ENCODE measurements around the gene TRMU. TPM values are rescaled to one million over a fixed set of nuclear protein-coding genes. Genes with fewer than 3 reads are reported as not detected.

TRMU gene
- total RNA-seq, 1 donor: 26.0 TPM

- no peak overlapping the region for H3K4me3 ChIP-seq (ENCODE audit: low read length)
- peaks cover 5% of the 10 kb centered on the region for H3K4me1 ChIP-seq (ENCODE audit: insufficient read depth, low read length)
- no peaks in the 10 kb centered on the region for H3K27me3 ChIP-seq (ENCODE audit: insufficient read depth, low read length)
- H3K9me3 ChIP-seq (ENCODE audit: low read depth, low read length): no peaks in the 10 kb centered on the region
Observed at GRCh38 chr22:46364341-46365165, 29.0 kb downstream of the TRMU start.

- Histone ChIP-seq H3K27me3 (ENCODE audit: insufficient read depth, low read length) (no peaks in the 10 kb centered on the region), H3K9me3 (ENCODE audit: low read depth, low read length) (no peaks in the 10 kb centered on the region), H3K4me1 (ENCODE audit: insufficient read depth, low read length) (peaks cover 6% of the 10 kb centered on the region), H3K4me3 (ENCODE audit: low read length) (no peak overlapping the region)
Observed at GRCh38 chr22:46365166-46365624, 29.7 kb downstream of the TRMU start.

- Histone ChIP-seq H3K27me3 (ENCODE audit: insufficient read depth, low read length) (no peaks in the 10 kb centered on the region), H3K4me1 (ENCODE audit: insufficient read depth, low read length) (peaks cover 17% of the 10 kb centered on the region), H3K9me3 (ENCODE audit: low read depth, low read length) (no peaks in the 10 kb centered on the region), H3K4me3 (ENCODE audit: low read length) (no peak overlapping the region)
Observed at GRCh38 chr22:46366327-46366731, 30.8 kb downstream of the TRMU start.

GRCh38 chr22:46366801-46367706, 31.5 kb downstream of the TRMU start:
- H3K27me3 ChIP-seq (ENCODE audit: insufficient read depth, low read length): no peaks in the 10 kb centered on the region
- peak overlapping the region; percentile 13 for H3K4me3 ChIP-seq (ENCODE audit: low read length)

GRCh38 chr22:46367707-46368191, 32.2 kb downstream of the TRMU start:
- Histone ChIP-seq H3K4me3 (ENCODE audit: low read length) (peak overlapping the region; percentile 13), H3K27me3 (ENCODE audit: insufficient read depth, low read length) (no peaks in the 10 kb centered on the region), H3K9me3 (ENCODE audit: low read depth, low read length) (no peaks in the 10 kb centered on the region), H3K4me1 (ENCODE audit: insufficient read depth, low read length) (peaks cover 23% of the 10 kb centered on the region)

More at GRCh38 chr22:46366801-46367706, 31.5 kb downstream of the TRMU start:
- H3K4me1 ChIP-seq (ENCODE audit: insufficient read depth, low read length): peaks cover 22% of the 10 kb centered on the region
- H3K9me3 ChIP-seq (ENCODE audit: low read depth, low read length): no peaks in the 10 kb centered on the region

- Histone ChIP-seq H3K9me3 (ENCODE audit: low read depth, low read length) (no peaks in the 10 kb centered on the region), H3K4me1 (ENCODE audit: insufficient read depth, low read length) (peaks cover 26% of the 10 kb centered on the region), H3K4me3 (ENCODE audit: low read length) (no peak overlapping the region), H3K27me3 (ENCODE audit: insufficient read depth, low read length) (no peaks in the 10 kb centered on the region)
Observed at GRCh38 chr22:46368422-46368821, 32.9 kb downstream of the TRMU start.

GRCh38 chr22:46368871-46369715, 33.6 kb downstream of the TRMU start:
- H3K27me3 ChIP-seq (ENCODE audit: insufficient read depth, low read length): no peaks in the 10 kb centered on the region
- no peaks in the 10 kb centered on the region for H3K9me3 ChIP-seq (ENCODE audit: low read depth, low read length)
- H3K4me3 ChIP-seq (ENCODE audit: low read length): no peak overlapping the region
- peaks cover 32% of the 10 kb centered on the region for H3K4me1 ChIP-seq (ENCODE audit: insufficient read depth, low read length)

GRCh38 chr22:46369716-46370583, 34.4 kb downstream of the TRMU start:
- H3K4me1 ChIP-seq (ENCODE audit: insufficient read depth, low read length): peaks cover 38% of the 10 kb centered on the region
- no peaks in the 10 kb centered on the region for H3K27me3 ChIP-seq (ENCODE audit: insufficient read depth, low read length)
- no peak overlapping the region for H3K4me3 ChIP-seq (ENCODE audit: low read length)
- H3K9me3 ChIP-seq (ENCODE audit: low read depth, low read length): no peaks in the 10 kb centered on the region

- no peak overlapping the region for H3K4me3 ChIP-seq (ENCODE audit: low read length)
- H3K27me3 ChIP-seq (ENCODE audit: insufficient read depth, low read length): no peaks in the 10 kb centered on the region
- H3K4me1 ChIP-seq (ENCODE audit: insufficient read depth, low read length): peaks cover 38% of the 10 kb centered on the region
- H3K9me3 ChIP-seq (ENCODE audit: low read depth, low read length): no peaks in the 10 kb centered on the region
Observed at GRCh38 chr22:46370584-46371291, 35.2 kb downstream of the TRMU start.

- no peak overlapping the region for H3K4me3 ChIP-seq (ENCODE audit: low read length)
- H3K4me1 ChIP-seq (ENCODE audit: insufficient read depth, low read length): peaks cover 38% of the 10 kb centered on the region
- H3K27me3 ChIP-seq (ENCODE audit: insufficient read depth, low read length): no peaks in the 10 kb centered on the region
- H3K9me3 ChIP-seq (ENCODE audit: low read depth, low read length): no peaks in the 10 kb centered on the region
Observed at GRCh38 chr22:46371623-46372226, 36.2 kb downstream of the TRMU start.

- Histone ChIP-seq H3K4me1 (ENCODE audit: insufficient read depth, low read length) (peaks cover 33% of the 10 kb centered on the region), H3K4me3 (ENCODE audit: low read length) (no peak overlapping the region), H3K27me3 (ENCODE audit: insufficient read depth, low read length) (no peaks in the 10 kb centered on the region), H3K9me3 (ENCODE audit: low read depth, low read length) (no peaks in the 10 kb centered on the region)
Observed at GRCh38 chr22:46372686-46373085, 37.2 kb downstream of the TRMU start.

- H3K4me3 ChIP-seq (ENCODE audit: low read length): no peak overlapping the region
- H3K4me1 ChIP-seq (ENCODE audit: insufficient read depth, low read length): peaks cover 33% of the 10 kb centered on the region
- H3K27me3 ChIP-seq (ENCODE audit: insufficient read depth, low read length): no peaks in the 10 kb centered on the region
- H3K9me3 ChIP-seq (ENCODE audit: low read depth, low read length): no peaks in the 10 kb centered on the region
Observed at GRCh38 chr22:46373159-46373558, 37.6 kb downstream of the TRMU start.
